NCI-H1048 (cell line): ENCODE measurements around the gene LRP10.
"Not testable (repeated sequence)": the region's sequence is repeated elsewhere in the genome, so short reads cannot be mapped to it uniquely, and the experiment has no call there.

ENCODE experiments used
- DNase-seq: peaks from one replicate; lab custom pipeline; 2025; lab: John Stamatoyannopoulos, UW

The LRP10 gene

GRCh38 chr14:22887260-22887989 lies 15.9 kb downstream of the LRP10 start:
- DNase-seq: peak; percentile 28

- DNase-seq: no peak
Observed at GRCh38 chr14:22887990-22888378, 16.4 kb downstream of the LRP10 start.

- no peak for DNase-seq
Observed at GRCh38 chr14:22888662-22889061, 17.1 kb downstream of the LRP10 start.

- no peak for DNase-seq
Observed at GRCh38 chr14:22890416-22890815, 18.9 kb downstream of the LRP10 start.

- no peak for DNase-seq
Observed at GRCh38 chr14:22892488-22892887, 20.9 kb downstream of the LRP10 start.

GRCh38 chr14:22893706-22894105 lies 22.2 kb downstream of the LRP10 start:
- no peak for DNase-seq

GRCh38 chr14:22895402-22895801 lies 23.9 kb downstream of the LRP10 start:
- DNase-seq: no peak

- DNase-seq: no peak
Observed at GRCh38 chr14:22896356-22896755, 24.8 kb downstream of the LRP10 start.

GRCh38 chr14:22896760-22897159 lies 25.2 kb downstream of the LRP10 start:
- no peak for DNase-seq

GRCh38 chr14:22897357-22897756 lies 25.8 kb downstream of the LRP10 start:
- DNase-seq: no peak

- DNase-seq: no peak
Observed at GRCh38 chr14:22898302-22899090, 27.0 kb downstream of the LRP10 start.

- DNase-seq: no peak
Observed at GRCh38 chr14:22900081-22900799, 28.7 kb downstream of the LRP10 start.

GRCh38 chr14:22901799-22902198 lies 30.3 kb downstream of the LRP10 start:
- DNase-seq: no peak

- DNase-seq: no peak
Observed at GRCh38 chr14:22903742-22904087, 32.2 kb downstream of the LRP10 start.

- DNase-seq: no peak
Observed at GRCh38 chr14:22905627-22906026, 34.1 kb downstream of the LRP10 start.

- DNase-seq: no peak
Observed at GRCh38 chr14:22906073-22906472, 34.5 kb downstream of the LRP10 start.

GRCh38 chr14:22907429-22907828 lies 35.9 kb downstream of the LRP10 start:
- DNase-seq: no peak

- no peak for DNase-seq
Observed at GRCh38 chr14:22908601-22909000, 37.1 kb downstream of the LRP10 start.

GRCh38 chr14:22910916-22911315 lies 39.4 kb downstream of the LRP10 start:
- DNase-seq: no peak

- DNase-seq: not testable (repeated sequence)
Observed at GRCh38 chr14:22914836-22915235, 43.3 kb downstream of the LRP10 start.

GRCh38 chr14:22915886-22916521 lies 44.5 kb downstream of the LRP10 start:
- no peak for DNase-seq

GRCh38 chr14:22918804-22919600 lies 47.5 kb downstream of the LRP10 start, which contains the start of gene RBM23:
TSS of gene RBM23 (minus strand) at chr14:22919149.
- DNase-seq: peak; percentile 99
